GM11168 (cell line): ENCODE measurements around the gene GALNT6.
"Not testable (repeated sequence)": the region's sequence is repeated elsewhere in the genome, so short reads cannot be mapped to it uniquely, and the experiment has no call there.

Experiments
- in situ Hi-C: fragments of 300-500 bp; cut with MboI; formaldehyde crosslinking; loops from one replicate; pipeline ENCODE4 v1.12.0; 2022; ENCODE audit warnings: low sequenced_read_pairs; ENCODE audit not compliant: unreplicated experiment

GALNT6 gene

GRCh38 chr12:51329742-51330141 is 61.5 kb downstream of the GALNT6 start:
- in situ Hi-C loops: loop anchor here (5.0 to 25.0 kb wide), 2 partner anchors 52 to 517 kb away; no protein-coding TSS in a partner anchor

GRCh38 chr12:51328587-51328986 is 62.6 kb downstream of the GALNT6 start:
- in situ Hi-C loops: loop anchor here (25.0 kb wide), 1 partner anchor 516 kb away; no protein-coding TSS in a partner anchor

- in situ Hi-C loops: loop anchor here (25.0 kb wide), 1 partner anchor 515 kb away; no protein-coding TSS in a partner anchor
These were observed 64.3 kb downstream of the GALNT6 start for GRCh38 chr12:51326698-51327439.

- in situ Hi-C loops: loop anchor here (25.0 kb wide), 1 partner anchor 513 kb away; no protein-coding TSS in a partner anchor
These were observed 66.3 kb downstream of the GALNT6 start for GRCh38 chr12:51324953-51325352.

GRCh38 chr12:51323966-51324895 is 67.0 kb downstream of the GALNT6 start, which contains the start of gene BIN2:
TSS of gene BIN2 (minus strand) at chr12:51324174. CDS start at chr12:51324102, 72 bp downstream.
- in situ Hi-C loops: no loop called here

GRCh38 chr12:51323317-51323960 is 67.8 kb downstream of the GALNT6 start:
- in situ Hi-C loops: no loop called here

GRCh38 chr12:51322452-51322851 is 68.8 kb downstream of the GALNT6 start:
- in situ Hi-C loops: no loop called here

GRCh38 chr12:51321882-51322281 is 69.3 kb downstream of the GALNT6 start:
- in situ Hi-C loops: no loop called here

- in situ Hi-C loops: no loop called here
These were observed 70.4 kb downstream of the GALNT6 start for GRCh38 chr12:51320695-51321320.

- in situ Hi-C loops: no loop called here
These were observed 70.9 kb downstream of the GALNT6 start for GRCh38 chr12:51320311-51320694.

- in situ Hi-C loops: no loop called here
These were observed 72.2 kb downstream of the GALNT6 start for GRCh38 chr12:51318846-51319599.

- in situ Hi-C loops: not testable (repeated sequence)
These were observed 73.0 kb downstream of the GALNT6 start for GRCh38 chr12:51318057-51318806.

GRCh38 chr12:51311389-51311788 is 79.8 kb downstream of the GALNT6 start:
- in situ Hi-C loops: no loop called here

GRCh38 chr12:51307655-51308593 is 83.3 kb downstream of the GALNT6 start:
- in situ Hi-C loops: no loop called here

GRCh38 chr12:51306507-51306906 is 84.7 kb downstream of the GALNT6 start:
- in situ Hi-C loops: no loop called here
